Mesenchymal stem cell (in vitro differentiated cells and primary cell): Measurements from ENCODE around the gene SCG2.

Experiments
- DNase-seq: peaks from one replicate; pipeline ENCODE4 v3.0.0-alpha.2; 2013
- H2AFZ ChIP-seq: one replicate; pipeline ENCODE4 v1.6.1; 2013; ENCODE audit warnings: low read depth, mild to moderate bottlenecking, control low read depth, inconsistent platforms, low read length, moderate library complexity
- H2AK5ac ChIP-seq: 2 replicates; pipeline ENCODE4 v1.6.1; 2013; ENCODE audit warnings: low read length, moderate library complexity, mild to moderate bottlenecking, inconsistent platforms; ENCODE audit not compliant: severe bottlenecking
- H2BK120ac ChIP-seq: one replicate; pipeline ENCODE4 v1.6.1; 2013; ENCODE audit warnings: low read depth, mild to moderate bottlenecking, inconsistent platforms, low read length, moderate library complexity
- H2BK12ac ChIP-seq, 2 experiments: one replicate each; pipeline ENCODE4 v1.6.1; 2013; ENCODE audit warnings: inconsistent platforms in 2 of 2, low read length in 2 of 2, mild to moderate bottlenecking in 2 of 2, moderate library complexity in 2 of 2, control low read depth in 1 of 2
- H2BK15ac ChIP-seq: one replicate; pipeline ENCODE4 v1.6.1; 2013; ENCODE audit warnings: mild to moderate bottlenecking, low read depth, inconsistent platforms; ENCODE audit not compliant: poor library complexity, severe bottlenecking
- H2BK5ac ChIP-seq: 2 replicates; pipeline ENCODE4 v1.6.1; 2013; ENCODE audit warnings: low read depth, mild to moderate bottlenecking, low read length, control low read depth, inconsistent platforms; ENCODE audit not compliant: poor library complexity, severe bottlenecking
- H3K14ac ChIP-seq, 2 experiments: one replicate each; pipeline ENCODE4 v1.6.1; 2013; ENCODE audit warnings: inconsistent platforms in 2 of 2, low read length in 2 of 2, control low read depth in 1 of 2, mild to moderate bottlenecking in 1 of 2, moderate library complexity in 1 of 2
- H3K18ac ChIP-seq, 2 experiments: one replicate each; pipeline ENCODE4 v1.6.1; 2013; ENCODE audit warnings: inconsistent platforms in 2 of 2, low read length in 2 of 2, control low read depth in 1 of 2, low read depth in 1 of 2, mild to moderate bottlenecking in 1 of 2
- H3K23ac ChIP-seq, 2 experiments: one replicate each; pipeline ENCODE4 v1.6.1; 2013; ENCODE audit warnings: inconsistent platforms in 2 of 2, low read length in 2 of 2, mild to moderate bottlenecking in 2 of 2, moderate library complexity in 2 of 2, control low read depth in 1 of 2
- H3K27ac ChIP-seq: 2 replicates; pipeline ENCODE4 v1.5.1; 2013; ENCODE audit warnings: mild to moderate bottlenecking, moderate library complexity, low read length, control low read depth, inconsistent platforms; ENCODE audit not compliant: poor library complexity, severe bottlenecking
- H3K27me3 ChIP-seq, 2 experiments: 2 replicates each; pipeline versions ENCODE4 v1.6.1 to v1.7.0; 2013; ENCODE audit warnings: low read length in 2 of 2, mild to moderate bottlenecking in 2 of 2, moderate library complexity in 2 of 2, control low read depth in 1 of 2, inconsistent platforms in 1 of 2; ENCODE audit not compliant: control insufficient read depth in 1 of 2, insufficient read depth in 1 of 2
- H3K36me3 ChIP-seq, 2 experiments: 2 replicates each; pipeline versions ENCODE4 v1.6.1 to v1.7.0; 2013; ENCODE audit warnings: low read length in 2 of 2, control low read depth in 1 of 2, inconsistent platforms in 1 of 2, low read depth in 1 of 2, mild to moderate bottlenecking in 1 of 2; ENCODE audit not compliant: insufficient read depth in 2 of 2, control insufficient read depth in 1 of 2
- H3K4ac ChIP-seq, 2 experiments: one replicate each; pipeline ENCODE4 v1.6.1; 2013; ENCODE audit warnings: inconsistent platforms in 2 of 2, low read length in 2 of 2, mild to moderate bottlenecking in 2 of 2, moderate library complexity in 2 of 2, control low read depth in 1 of 2, low read depth in 1 of 2
- H3K4me1 ChIP-seq: 2 replicates; pipeline ENCODE4 v1.6.1; 2013; ENCODE audit warnings: low read depth, low read length, control low read depth; ENCODE audit not compliant: control insufficient read depth, insufficient read depth
- H3K4me2 ChIP-seq: 2 replicates; pipeline ENCODE4 v1.6.1; 2013; ENCODE audit warnings: low read length, mild to moderate bottlenecking, inconsistent platforms; ENCODE audit not compliant: poor library complexity, severe bottlenecking
- H3K4me3 ChIP-seq, 2 experiments: 2 replicates each; pipeline versions ENCODE4 v1.5.1 to v1.7.0; 2013; ENCODE audit warnings: low read length in 2 of 2, mild to moderate bottlenecking in 2 of 2, control low read depth in 1 of 2, low read depth in 1 of 2; ENCODE audit not compliant: insufficient read depth in 1 of 2
- H3K79me1 ChIP-seq: replicated peaks from 2 replicates; pipeline ENCODE4 v1.6.1; 2013; ENCODE audit warnings: mild to moderate bottlenecking, control low read depth, low read length, inconsistent platforms; ENCODE audit not compliant: poor library complexity, severe bottlenecking
- H3K9ac ChIP-seq: 2 replicates; pipeline ENCODE4 v1.7.0; 2013; ENCODE audit warnings: mild to moderate bottlenecking, low read length, moderate library complexity
- H3K9me3 ChIP-seq: 2 replicates; pipeline ENCODE4 v1.7.0; 2013; ENCODE audit warnings: mild to moderate bottlenecking, low read length; ENCODE audit not compliant: control insufficient read depth
- H4K8ac ChIP-seq: one replicate; pipeline ENCODE4 v1.6.1; 2013; ENCODE audit warnings: inconsistent platforms, mild to moderate bottlenecking, low read length, moderate library complexity
- H4K91ac ChIP-seq: one replicate; pipeline ENCODE4 v1.6.1; 2013; ENCODE audit warnings: mild to moderate bottlenecking, low read length, inconsistent platforms
- WGBS: methylation state at CpG from one replicate; pipeline ENCODE4 v1.1.7; 2013; ENCODE audit warnings: mixed read lengths; 5-methylcytosine and 5-hydroxymethylcytosine counted together

SCG2 gene

DNA sequence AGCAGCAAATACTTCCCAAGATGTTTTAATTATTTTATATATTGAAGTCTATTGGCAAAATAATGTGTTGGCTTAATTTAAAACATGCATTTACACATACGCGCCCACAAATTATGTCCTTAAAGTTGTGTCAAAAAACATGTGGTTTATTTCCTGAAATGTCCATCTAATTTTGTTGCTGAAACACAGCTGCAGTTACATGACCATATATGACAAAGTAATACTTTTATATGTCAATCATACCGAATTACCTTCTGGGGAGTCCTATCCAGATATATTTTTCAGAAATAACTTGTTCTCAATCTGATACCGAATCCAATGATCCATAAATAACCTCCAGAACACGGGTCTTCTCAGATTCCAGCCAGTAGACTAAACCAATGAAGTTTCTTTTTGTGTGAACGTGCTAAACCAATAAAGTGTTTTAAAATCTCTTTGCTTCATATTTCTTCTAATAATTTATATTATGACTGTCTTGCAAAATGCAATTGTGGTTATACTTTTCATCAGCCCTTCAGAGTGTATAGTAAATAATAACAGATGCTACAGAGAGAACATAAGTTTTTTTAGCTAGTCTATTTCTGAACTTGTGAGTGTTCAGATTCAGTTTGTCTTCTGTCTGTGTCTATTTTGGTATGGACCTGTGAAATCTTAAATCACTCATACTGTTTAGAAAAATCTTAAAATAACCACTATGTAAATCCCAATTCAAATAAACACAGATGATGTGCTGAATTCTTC lies 2.4 kb downstream of the SCG2 start:
- H2AFZ ChIP-seq = no peak overlapping the region
- no peak for DNase-seq
- no peak overlapping the region for H2AK5ac ChIP-seq
- H3K27me3 ChIP-seq = no peaks in the 10 kb centered on the region
- no peak overlapping the region for H3K4me2 ChIP-seq
- no peak overlapping the region for H4K8ac ChIP-seq
- no peaks in the 10 kb centered on the region for H3K79me1 ChIP-seq
- H2BK15ac ChIP-seq = no peak overlapping the region
- no peak overlapping the region for H2BK5ac ChIP-seq
- H3K4ac ChIP-seq = no peak overlapping the region
- H2BK120ac ChIP-seq = no peak overlapping the region
- H2BK12ac ChIP-seq = no peak overlapping the region
- H3K4me1 ChIP-seq = no peaks in the 10 kb centered on the region
- WGBS = 59% methylated on average over 2 of the region's 6 CpGs
- H3K14ac ChIP-seq = no peak overlapping the region
- peak overlapping the region; percentile 80 for H3K9ac ChIP-seq
- peak overlapping the region; percentile 72 for H3K27ac ChIP-seq
- H3K18ac ChIP-seq = no peak overlapping the region
- H3K4me3 ChIP-seq = peak overlapping the region in 1 of 2 experiments; percentile 6
- no peak overlapping the region for H4K91ac ChIP-seq
- H3K36me3 ChIP-seq = no peaks in the 10 kb centered on the region
- H3K23ac ChIP-seq = no peak overlapping the region
- H3K9me3 ChIP-seq = no peaks in the 10 kb centered on the region

DNA sequence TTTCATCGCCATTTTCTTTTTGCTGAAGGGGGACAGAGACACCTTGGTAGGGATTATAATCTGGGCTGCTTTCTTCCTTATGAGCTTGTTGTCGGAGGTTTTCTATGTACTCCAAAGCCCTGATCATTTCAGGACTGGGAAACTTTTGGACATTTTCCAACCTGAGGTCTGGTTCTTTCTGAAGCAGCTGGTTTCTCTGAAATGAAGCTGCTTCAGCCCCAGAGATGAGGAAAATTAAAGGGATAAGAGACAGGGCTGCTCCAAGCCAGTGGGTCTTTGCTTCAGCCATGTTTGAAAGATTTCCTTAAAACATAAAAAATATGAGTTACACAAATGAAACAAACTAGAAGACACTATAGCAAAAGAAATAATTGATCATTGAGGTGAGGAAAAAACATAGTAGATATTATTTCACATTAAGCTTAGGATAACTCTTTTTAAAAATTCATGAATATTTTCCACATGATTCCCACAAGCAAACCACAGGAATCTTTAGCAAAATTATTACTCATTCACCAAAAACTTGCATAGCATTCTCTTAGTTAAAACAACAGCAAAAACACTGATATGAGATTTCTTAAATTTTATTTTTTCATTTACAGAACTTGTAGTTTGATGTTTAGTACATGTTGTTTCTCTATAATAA lies 3.0 kb downstream of the SCG2 start:
- Histone ChIP-seq H4K91ac (no peak overlapping the region), H2BK15ac (no peak overlapping the region), H3K27me3 (no peaks in the 10 kb centered on the region), H2BK120ac (peak overlapping the region; percentile 35), H3K4me2 (peak overlapping the region; percentile 1), H3K79me1 (no peaks in the 10 kb centered on the region), H2AK5ac (peak overlapping the region; percentile 93), H3K4ac (peak overlapping the region; percentile 35 to 80), H3K36me3 (no peaks in the 10 kb centered on the region), H3K4me3 (peak overlapping the region in 1 of 2 experiments; percentile 16), H3K14ac (no peak overlapping the region), H3K27ac (peak overlapping the region; percentile 94), H3K18ac (peak overlapping the region in 1 of 2 experiments; percentile 8), H3K9me3 (no peaks in the 10 kb centered on the region), H3K9ac (peak overlapping the region; percentile 80), H3K23ac (no peak overlapping the region), H3K4me1 (no peaks in the 10 kb centered on the region), H2BK5ac (peak overlapping the region; percentile 49), H2BK12ac (peak overlapping the region in 1 of 2 experiments; percentile 2), H4K8ac (no peak overlapping the region), H2AFZ (no peak overlapping the region)
- peak; percentile 74 for DNase-seq
- 64% methylated on average over 2 of the region's 2 CpGs for WGBS

DNA sequence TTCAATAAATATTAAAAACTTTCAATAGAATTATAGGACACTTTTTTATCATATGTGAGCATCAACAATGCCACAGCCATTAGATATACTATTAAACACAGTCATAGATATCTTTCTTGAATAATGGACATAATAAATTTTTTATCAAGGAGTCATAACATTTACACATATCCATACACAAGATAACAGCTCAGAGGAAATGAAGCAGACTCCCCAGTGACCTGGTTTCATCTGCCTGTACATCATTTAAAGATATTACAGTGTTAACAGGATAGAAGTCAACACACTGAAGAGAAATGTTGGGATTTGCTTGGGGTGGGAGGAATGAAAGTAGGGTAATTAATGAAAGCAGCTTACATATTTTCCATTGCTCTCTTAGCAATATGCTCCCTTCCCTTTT lies 5.1 kb downstream of the SCG2 start:
- H3K4me3 ChIP-seq = no peak overlapping the region
- H3K18ac ChIP-seq = no peak overlapping the region
- H3K79me1 ChIP-seq = no peaks in the 10 kb centered on the region
- no peak overlapping the region for H3K23ac ChIP-seq
- H3K9ac ChIP-seq = no peak overlapping the region
- no peak overlapping the region for H4K91ac ChIP-seq
- H3K4me1 ChIP-seq = no peaks in the 10 kb centered on the region
- no peak overlapping the region for H3K4me2 ChIP-seq
- no peak overlapping the region for H2BK12ac ChIP-seq
- no peak overlapping the region for H4K8ac ChIP-seq
- DNase-seq = no peak
- H3K36me3 ChIP-seq = no peaks in the 10 kb centered on the region
- no peak overlapping the region for H2BK15ac ChIP-seq
- no peak overlapping the region for H3K14ac ChIP-seq
- no peak overlapping the region for H2AFZ ChIP-seq
- no peak overlapping the region for H3K27ac ChIP-seq
- H3K9me3 ChIP-seq = no peaks in the 10 kb centered on the region
- no peak overlapping the region for H2AK5ac ChIP-seq
- H3K4ac ChIP-seq = no peak overlapping the region
- H2BK120ac ChIP-seq = no peak overlapping the region
- no peaks in the 10 kb centered on the region for H3K27me3 ChIP-seq
- H2BK5ac ChIP-seq = no peak overlapping the region

DNA sequence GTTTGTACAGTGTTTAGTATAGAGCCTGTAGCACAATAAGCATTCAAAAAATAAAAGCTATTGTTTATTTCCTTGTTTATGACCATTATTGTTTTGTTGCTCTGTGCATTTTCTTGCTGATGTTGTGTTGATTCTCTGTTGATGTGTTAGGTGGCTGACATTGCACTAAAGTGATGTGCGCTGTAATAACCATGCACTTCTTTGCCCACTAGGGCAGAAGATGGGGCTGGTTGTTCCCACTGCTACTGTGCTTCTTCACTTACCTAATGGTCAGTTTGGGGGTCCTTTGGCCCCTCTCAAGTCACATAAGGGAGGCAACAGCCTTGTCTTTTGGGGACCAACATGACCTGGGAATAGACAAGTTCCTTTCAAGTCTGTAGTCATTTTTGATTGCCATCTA lies 6.0 kb downstream of the SCG2 start:
- no peak overlapping the region for H4K8ac ChIP-seq

More for the DNA sequence above, 6.0 kb downstream of the SCG2 start:
- no peak overlapping the region for H3K4me3 ChIP-seq
- no peak overlapping the region for H3K27ac ChIP-seq
- no peaks in the 10 kb centered on the region for H3K79me1 ChIP-seq
- H2BK12ac ChIP-seq = peak overlapping the region in 1 of 2 experiments; percentile 1
- H4K91ac ChIP-seq = no peak overlapping the region
- no peak overlapping the region for H2BK15ac ChIP-seq
- no peaks in the 10 kb centered on the region for H3K27me3 ChIP-seq
- H3K4me1 ChIP-seq = no peaks in the 10 kb centered on the region
- no peak overlapping the region for H3K14ac ChIP-seq
- H2BK120ac ChIP-seq = no peak overlapping the region
- H2BK5ac ChIP-seq = no peak overlapping the region
- no peak overlapping the region for H2AK5ac ChIP-seq
- no peak overlapping the region for H3K9ac ChIP-seq
- no peak overlapping the region for H3K4me2 ChIP-seq
- H3K18ac ChIP-seq = no peak overlapping the region
- no peak overlapping the region for H2AFZ ChIP-seq
- peak overlapping the region in 1 of 2 experiments; percentile 47 for H3K4ac ChIP-seq
- no peaks in the 10 kb centered on the region for H3K9me3 ChIP-seq
- no peak overlapping the region for H3K23ac ChIP-seq
- no peak for DNase-seq
- H3K36me3 ChIP-seq = no peaks in the 10 kb centered on the region
- 100% methylated on average over 1 of the region's 1 CpG for WGBS
